GM20000 (cell line): ENCODE data around the gene HMX2.

Experiments
- DNase-seq: peaks from one replicate; pipeline ENCODE4 v3.0.0; 2012; ENCODE audit warnings: low spot score
- CTCF ChIP-seq: IDR thresholded peaks from 2 replicates; pipeline ENCODE4 v1.5.1; 2012; ENCODE audit warnings: mild to moderate bottlenecking, control low read depth; ENCODE audit errors: extremely low read depth, missing control alignments

The HMX2 gene

GRCh38 chr10:123149162-123149567 lies 1.2 kb downstream of the HMX2 start:
- TF ChIP-seq CTCF, result no peak
- no peak for DNase-seq

GRCh38 chr10:123149568-123150270 lies 1.8 kb downstream of the HMX2 start:
- TF ChIP-seq CTCF, result no peak
- peak; percentile 52 for DNase-seq

- TF ChIP-seq CTCF, result no peak
- DNase-seq, result peak; percentile 46
Observed at GRCh38 chr10:123150271-123150985, 2.5 kb downstream of the HMX2 start.

GRCh38 chr10:123150986-123151736 lies 3.2 kb downstream of the HMX2 start:
- peak; percentile 56 for DNase-seq

GRCh38 chr10:123151737-123152135 lies 3.8 kb downstream of the HMX2 start:
- no peak for DNase-seq
- no peak for TF ChIP-seq CTCF

More at GRCh38 chr10:123150986-123151736, 3.2 kb downstream of the HMX2 start:
- no peak for TF ChIP-seq CTCF

- no peak for DNase-seq
- no peak for TF ChIP-seq CTCF
Observed at GRCh38 chr10:123153486-123154091, 5.7 kb downstream of the HMX2 start.
